Activated CD8-positive, alpha-beta memory T cell treated with anti-CD3 and anti-CD28 coated beads, Interleukin-2, amount 50 U/mL, for 1 hour (primary cell): ENCODE measurements around the gene FARS2.

Experiments used
- DNase-seq: peaks from one replicate; pipeline ENCODE4 v3.0.0-alpha.2; 2020; ENCODE audit errors: extremely low read depth

FARS2 gene

DNA sequence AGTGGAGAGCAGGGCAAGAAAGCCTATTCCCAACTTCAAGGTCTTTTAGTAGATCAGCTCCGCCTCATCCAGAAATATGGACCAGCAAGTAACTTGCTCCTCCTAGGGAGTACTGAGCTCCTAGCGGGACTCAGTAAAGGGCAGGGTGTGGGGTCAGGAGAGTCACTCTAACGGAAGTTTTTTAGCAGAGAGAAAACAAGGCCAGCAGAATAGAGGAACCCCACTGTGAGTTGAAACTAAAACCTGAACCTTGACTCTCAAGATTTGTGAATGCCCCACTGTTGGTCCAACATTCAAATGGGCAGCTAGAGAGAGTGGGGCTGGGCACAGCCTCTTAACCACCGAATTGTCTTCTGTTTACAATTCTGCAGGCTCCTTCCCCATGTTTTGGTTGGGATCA is 244.8 kb downstream of the FARS2 start:
- no peak for DNase-seq

DNA sequence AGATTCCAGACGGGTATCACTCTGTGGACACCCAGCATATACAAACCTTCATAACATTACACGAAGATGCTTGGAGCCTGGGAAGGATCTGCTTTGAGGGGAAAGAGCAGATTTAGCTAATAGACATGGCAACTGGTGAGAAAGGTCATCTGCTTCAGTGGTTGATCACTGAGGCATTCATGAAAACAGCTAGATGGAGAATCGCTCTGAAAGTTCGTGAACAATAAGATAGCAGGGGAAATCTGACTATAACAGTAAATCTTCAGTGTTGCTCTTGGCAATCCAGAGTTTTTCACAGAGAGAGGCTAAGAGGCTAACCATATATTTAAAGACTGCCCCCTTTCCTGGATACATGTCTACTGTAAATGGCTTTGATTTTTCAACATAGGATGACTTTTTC is 245.3 kb downstream of the FARS2 start:
- no peak for DNase-seq

DNA sequence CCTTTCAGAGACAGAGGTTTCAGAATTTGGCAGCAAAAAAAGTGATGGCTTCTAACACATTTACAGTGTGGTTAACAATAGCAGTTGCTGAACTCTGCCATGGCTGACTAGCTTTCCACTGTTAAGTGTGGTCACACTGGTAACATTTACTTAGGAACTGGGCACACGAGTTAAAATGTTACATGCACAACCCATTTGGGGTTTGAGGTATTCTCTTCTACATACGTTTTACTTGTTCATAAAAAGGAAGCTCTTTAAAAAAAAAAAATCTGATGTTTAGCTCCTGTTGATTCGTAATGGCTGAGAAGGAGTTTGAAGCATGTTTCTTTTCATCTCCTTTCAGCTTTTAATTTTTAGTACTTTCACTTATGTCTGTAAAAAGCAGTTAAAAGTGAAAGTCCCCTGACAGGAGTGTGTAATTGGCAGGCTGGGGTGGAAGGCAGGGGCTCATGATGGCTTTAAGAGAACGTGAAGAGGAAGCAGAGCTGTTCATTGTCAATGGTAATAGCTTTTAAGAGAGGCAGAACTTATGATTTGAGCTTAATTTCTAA is 245.9 kb downstream of the FARS2 start:
- no peak for DNase-seq

DNA sequence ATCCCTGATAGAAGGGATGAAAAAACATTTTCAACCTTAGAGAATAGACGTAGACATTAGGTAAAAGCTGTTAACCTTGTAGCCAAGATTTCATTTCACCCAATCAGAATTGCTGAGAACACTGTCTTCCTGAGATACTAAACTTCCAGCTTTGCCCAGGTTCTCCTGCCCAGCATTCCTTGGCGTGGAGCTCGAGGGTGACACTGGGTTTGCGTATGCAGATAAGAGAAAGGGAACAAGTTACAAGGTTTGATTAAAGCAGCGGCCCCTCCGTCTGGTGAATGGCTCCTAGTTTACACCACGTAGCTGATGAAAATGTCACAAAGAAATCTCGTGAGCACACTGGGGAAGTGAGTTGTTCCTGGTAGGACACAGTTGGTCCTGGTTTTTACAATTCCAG is 247.8 kb downstream of the FARS2 start:
- DNase-seq = no peak

DNA sequence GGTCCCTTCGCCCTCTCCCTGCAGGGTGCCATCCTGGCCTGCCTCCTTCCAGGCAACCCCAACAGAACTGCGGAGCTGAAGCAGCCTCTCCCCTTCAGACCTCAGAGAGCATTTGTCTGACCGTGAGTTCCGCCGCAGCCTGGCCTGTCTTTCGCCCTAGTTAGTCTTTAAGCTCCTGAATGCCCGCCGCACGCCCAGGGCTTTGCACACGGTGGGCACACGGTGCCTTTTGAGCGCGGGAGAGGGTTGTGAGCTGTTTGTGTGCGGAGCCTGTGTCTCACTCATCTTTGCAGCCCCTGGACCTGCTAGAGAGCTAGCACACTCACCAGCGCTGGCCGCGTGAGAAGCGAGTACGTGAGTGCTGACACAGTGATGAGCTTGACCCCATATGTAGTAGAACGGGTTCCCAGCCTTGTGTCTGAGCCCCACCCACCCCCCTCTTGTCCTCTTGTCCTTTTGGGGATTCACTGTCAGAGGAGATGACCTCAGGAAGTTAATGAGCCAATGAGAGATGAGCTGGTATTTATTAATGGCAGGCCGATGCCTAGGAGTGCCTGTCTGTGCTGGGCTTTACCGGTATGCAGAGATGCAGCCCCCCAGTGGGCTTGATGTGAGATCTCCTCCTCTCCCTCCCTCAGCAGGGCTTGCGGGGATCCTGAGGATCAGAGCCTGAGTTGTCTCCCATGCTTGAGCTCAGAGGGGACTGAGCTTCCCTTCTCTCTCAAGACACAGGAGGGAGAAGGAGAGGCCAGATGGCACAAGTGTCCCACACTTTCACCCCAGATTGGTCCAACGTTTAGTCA is 249.2 kb downstream of the FARS2 start:
- no peak for DNase-seq

DNA sequence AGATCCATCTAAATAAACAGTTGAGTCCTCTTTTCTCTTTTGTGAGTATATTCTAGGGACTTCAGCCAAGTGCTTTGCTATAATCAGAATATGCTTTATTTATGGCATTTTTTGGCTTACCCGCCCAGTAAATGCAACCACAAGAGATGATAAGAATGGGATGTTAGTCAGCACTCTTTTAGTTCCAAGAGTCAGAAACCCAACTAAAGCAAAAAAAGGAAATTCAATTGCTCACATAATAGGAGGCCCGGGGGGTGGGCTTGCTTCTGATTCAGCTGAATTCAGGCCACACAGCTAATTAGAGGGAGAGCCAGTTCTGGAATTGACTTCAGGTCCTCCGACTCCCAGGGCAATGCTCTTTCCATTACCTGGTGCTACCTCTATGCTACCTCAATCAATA is 250.6 kb downstream of the FARS2 start:
- DNase-seq = no peak

DNA sequence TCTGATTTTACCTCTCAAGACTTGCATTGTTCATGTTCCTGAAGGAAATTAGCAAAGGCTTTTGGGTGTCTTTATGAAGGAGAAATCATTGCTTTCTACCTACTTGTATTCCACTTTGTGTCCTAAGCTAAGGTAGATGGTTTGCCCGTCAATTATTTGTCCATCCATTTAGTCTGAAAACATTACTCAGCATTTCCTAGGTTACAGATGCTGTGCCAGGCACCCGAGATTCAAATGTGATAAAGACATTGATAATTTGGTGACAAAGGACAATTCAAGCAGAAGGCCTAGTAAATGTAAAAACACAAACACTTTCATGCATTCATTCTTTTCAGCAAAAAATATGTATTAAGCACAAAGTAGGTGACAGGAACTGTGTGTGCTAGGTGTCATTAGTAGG is 251.1 kb downstream of the FARS2 start:
- DNase-seq = no peak

DNA sequence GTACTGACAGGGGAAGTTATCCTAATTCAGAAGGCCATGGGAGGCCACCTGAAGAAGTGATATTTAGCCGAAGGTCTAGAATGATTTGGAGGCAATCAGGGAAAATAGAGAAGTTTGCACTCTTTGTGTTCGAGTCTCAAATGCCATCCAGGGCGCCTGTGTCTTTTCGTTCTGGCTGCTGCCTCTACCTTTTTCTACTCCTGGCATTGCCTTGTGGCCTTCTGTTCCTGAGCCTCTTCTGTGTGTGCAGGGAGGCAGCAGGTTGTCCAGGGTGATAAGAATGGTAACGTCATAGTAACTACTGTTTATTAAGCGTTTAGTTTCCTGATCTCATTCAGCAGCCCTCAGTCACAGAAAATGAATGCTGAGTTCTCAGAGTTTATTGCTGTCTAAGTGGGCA is 252.1 kb downstream of the FARS2 start:
- DNase-seq = no peak

DNA sequence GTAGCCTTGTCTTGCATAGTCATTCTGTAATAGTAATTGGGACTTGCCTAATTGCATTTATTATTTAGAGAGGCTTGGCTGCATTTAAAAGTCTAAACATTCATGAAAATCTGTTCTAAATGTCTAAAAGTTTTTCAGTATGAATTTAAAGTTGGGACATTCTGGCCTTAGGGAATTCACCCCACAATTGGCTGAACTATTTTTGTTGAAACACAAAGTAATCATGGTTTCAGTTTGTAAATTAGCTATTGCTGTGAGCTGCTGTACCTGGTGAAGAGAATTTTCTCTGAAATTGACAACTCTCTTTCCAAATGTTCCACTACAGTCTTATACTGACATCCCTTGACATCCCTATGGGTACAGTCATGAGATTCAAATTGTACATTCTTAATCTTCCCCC is 253.0 kb downstream of the FARS2 start:
- DNase-seq = no peak

DNA sequence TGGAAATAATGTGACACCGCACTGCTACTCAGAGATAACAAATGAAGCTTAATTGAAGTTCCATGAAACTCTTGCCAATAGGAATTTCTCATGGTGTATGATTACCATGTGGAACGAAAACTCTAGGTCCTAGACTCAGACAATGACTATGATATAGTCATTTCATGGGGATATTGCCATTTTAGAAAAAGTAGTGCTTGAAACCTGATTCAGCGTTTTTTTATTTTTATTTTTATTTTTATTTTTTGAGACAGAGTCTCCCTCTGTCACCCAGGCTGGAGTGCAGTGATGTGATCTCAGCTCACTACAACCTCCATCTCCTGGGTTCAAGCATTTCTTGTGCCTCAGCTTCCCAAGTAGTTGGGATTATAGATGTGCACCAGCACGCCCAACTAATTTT is 253.9 kb downstream of the FARS2 start:
- no peak for DNase-seq

DNA sequence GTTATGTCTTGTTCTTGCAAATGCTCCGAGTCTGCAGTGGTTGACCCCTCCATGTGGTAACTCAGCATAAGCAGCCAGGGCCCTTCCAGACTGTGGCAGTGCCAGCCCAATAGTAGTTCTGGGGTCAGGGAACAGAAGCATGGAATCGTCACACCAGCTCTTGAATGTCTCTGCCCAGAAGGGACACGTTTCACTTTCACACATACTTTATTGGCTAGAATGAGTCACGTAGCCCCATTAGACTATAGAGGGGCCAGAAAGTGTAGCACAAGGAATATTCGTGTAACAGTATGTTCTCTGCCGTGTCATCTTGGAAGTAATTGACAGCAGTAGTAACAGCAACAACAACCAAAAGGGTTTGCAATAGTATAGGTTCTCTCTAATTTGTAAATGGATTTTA is 254.7 kb downstream of the FARS2 start:
- DNase-seq = no peak

DNA sequence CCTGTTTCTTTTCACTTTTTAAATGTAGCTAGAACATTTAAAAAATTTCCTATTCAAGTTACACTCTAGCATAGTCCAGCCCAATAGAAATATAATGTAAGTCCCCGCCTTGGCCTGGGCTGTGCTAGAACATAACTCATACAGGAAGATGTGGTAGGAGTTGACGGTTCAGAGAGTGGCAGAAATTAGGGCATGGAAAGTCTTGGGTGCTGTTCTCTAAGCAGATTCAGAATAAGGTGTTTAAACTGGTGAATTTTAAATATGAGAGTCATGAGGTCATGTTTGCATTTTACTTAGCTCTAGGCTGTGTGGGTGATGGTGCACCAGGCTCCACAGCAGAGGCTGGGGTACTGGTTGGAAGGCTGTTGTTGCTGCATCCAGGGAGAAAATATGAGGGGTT is 256.5 kb downstream of the FARS2 start:
- DNase-seq = peak; percentile 7

DNA sequence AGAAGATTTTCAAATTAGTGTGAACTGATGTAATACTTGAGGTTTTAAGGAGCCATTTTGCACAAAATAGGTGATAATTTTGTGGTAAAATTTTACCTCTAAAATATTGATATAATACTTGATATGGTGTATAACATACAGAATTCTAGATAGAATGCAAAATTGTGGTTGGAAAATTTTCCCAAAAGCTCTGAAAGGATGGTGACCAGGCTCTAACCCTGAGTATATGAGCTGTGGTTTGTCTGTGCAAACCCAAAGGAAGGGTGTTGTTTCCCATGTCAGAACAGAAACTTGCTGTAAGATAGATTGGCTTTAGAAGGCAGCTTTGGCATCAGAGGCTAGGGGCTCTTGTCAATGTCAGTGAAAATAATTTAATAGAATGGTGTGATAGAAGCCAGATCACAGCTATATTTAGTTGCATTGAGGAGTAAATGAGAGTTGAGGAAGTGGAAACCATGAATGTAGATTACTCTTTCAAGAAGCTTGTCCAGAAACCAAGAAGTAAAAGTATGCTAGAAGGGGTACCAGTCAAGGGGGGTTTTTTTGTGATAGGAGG is 257.7 kb downstream of the FARS2 start:
- DNase-seq = no peak

DNA sequence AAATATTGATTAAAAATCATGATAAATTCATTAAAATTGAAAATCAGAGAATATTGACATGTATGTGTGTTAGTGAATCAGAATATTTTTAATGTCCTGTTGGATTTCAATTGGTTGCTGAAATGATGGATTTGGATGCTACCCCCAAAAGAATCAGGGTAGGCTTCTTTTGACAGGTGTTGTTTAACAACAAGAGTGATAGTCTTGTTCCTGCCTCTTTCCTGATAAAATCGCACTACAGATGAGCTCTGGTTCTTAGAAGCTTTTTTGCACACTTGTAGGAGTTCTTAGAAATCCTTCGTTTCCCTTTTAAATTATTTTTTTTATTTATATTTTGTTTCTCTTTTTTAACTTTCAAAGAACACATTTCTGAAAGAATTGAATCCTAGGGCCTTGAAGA is 259.5 kb downstream of the FARS2 start:
- DNase-seq = no peak

DNA sequence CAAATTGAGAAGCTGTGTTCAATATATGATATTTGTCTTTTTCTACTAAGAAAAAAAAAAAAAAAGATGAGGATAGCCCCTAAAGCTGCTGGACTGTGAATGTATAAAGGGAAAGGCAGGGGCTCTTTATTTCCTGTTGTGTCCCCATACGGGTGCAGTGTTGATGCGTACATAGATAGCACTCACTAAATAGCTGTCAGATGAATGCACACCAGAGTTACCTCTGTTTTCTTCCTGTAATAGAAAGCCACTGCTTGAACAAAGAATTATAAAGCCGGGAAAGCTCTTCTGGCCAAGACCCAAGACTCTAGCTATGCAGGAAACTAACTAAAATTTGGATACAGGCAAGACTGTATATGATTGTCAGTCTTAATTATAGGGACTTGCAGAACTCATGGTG is 260.0 kb downstream of the FARS2 start:
- DNase-seq = no peak

DNA sequence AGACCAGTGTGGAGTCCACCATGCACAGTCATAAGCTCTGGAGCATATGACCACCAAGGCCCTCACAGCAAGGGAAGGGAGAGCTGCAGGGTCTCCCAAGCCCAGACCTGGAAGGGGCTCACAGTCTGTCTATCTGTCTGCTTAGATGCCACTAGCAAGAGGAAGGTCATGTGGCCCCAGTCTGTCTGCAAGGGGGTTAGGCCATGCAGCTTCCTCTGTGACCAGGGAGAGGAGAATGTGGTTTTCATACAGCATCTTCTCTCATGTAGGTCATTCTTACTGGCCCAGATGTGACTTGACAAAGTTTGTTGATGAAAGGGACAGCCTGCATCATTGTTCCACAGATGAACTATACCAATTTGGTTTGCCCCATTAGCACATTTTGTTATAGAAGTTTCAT is 260.8 kb downstream of the FARS2 start:
- no peak for DNase-seq

DNA sequence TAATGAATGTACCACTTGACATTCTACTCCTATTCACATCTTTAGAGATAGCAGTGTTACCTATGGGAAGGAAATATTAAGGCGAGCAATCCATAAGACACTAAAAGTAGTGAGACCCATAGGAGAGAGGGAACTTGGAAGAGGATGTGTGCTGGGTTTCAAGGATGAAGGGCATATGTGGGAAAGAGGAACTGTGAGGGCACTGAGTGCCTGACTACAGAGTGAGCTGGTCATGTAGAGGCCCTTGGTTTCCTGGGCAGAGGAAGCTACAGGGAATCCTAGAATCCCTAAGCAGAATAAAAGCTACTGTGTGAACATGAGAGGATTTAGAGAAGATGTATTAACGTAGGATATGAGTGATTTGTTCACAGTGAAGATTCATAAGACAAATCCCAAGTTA is 262.8 kb downstream of the FARS2 start:
- no peak for DNase-seq

DNA sequence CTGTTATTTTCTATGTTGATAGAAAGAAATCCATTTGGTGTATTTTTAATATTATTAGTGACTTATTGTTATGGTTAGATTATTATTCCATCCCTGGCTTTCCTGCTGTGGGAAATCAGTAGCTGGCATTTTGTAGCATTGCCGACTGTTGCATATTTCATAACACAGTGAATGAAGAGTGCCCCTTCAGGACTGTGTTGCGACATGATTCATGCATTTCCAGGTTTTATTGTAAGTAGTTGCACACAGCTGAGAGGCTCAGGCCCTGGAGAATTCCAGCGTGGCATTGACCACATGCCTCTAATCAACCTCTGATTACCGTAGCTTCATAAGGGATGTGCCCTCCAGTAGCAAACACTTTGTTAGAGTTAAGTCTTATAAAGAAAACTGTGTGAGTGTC is 263.9 kb downstream of the FARS2 start:
- DNase-seq = no peak

DNA sequence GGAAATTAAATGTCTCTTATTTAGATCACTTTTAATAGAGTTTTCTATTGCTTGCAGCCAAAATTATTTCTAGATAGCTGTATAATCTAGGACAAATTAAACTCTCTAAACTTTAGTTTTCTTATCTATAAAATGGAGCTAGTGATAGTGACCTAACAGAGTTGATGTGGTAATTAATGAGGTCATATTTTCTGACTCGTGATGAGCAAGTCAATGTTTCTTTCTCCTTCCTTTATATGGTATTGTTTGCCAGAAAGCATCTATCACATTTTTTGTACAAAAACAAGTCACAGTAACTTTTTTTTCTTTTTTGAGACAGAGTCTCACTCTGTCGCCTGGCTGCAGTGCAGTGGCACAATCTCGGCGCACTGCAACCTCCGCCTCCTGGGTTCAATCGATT is 267.7 kb downstream of the FARS2 start:
- DNase-seq = no peak

DNA sequence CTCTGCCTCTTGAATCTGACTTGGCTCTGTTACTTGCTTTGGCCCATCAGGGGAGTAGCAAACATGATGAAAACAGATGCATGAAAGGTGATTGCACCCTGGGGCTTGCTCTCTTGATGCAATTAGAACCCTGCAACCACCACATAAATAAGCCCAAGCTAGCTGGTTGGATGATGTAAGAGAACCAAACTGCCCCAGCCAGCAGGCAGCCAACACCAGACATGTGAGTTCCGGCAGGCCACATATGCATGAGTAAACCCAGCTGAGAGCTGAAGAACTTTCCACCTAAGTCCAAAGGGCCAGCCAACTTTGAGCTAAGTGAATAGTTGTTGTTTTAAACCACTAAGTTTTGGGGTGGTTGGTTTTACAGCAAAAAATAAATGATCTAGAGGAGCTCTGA is 268.4 kb downstream of the FARS2 start:
- no peak for DNase-seq

DNA sequence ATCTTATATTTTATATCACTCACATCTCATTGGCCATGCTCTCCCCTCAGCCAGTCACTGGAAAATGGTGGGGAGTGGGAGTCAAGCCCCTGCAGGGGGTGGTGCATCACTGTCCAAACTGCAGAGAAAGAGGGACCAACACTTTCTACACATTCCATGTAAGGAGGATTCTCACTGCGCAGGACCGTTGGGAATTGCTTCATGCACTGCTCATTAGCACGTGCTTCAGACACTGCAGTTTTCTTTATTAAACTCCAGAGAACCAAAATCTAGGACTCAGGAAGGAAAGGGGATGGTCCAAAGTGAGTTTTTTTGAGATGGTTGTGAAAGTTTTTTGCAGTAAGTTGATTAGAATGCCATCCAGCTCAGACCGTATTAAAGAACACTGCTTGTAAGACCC is 269.8 kb downstream of the FARS2 start:
- no peak for DNase-seq

DNA sequence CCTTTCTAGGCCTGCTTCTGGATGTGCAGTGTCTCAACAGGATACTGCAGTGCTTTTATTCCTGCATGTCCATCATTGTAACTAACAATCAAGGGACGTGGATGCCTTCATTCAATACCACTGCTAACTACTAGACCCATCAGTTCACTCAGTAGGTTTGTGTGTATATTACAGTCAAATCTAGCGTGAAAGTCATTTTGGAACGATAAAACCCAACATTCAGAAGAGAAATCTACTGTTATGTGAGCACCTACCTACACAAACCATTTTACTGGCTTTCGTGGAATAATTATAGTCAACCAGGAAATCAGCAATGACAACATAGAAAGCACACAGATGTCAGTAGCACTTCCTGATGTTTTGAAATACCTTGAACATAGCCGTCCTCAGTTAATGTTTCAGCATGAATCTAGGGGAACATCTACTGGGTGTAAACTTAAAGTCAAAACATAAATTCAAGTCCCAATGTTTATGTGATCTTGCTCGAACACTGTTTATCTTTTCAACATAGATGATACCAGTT is 270.6 kb downstream of the FARS2 start:
- no peak for DNase-seq

DNA sequence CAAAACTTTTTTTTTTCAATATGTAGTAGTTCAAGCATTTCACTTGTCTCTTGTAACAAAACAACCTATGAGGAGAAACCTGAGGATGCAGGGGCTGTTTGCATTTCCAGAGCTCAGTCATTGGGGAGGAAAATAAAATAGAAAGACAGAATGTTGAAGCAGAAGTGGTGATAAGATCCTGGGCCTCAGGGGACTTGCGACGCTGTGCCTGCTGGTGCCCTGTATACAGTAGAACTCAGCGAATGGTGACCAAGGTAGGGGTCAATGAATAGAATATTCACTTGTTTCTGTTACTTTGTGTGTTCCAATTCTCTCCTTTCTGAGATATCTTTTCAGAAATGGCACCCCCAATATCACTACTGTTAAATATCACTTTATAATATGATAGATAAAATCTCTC is 271.6 kb downstream of the FARS2 start:
- DNase-seq = no peak
